Measurements from ENCODE around the gene WDR91. TPM values are rescaled to one million over a fixed set of nuclear protein-coding genes. Genes with fewer than 3 reads are reported as not detected.

The WDR91 gene
- total RNA-seq, 5 donors from 2014 or later (not counting 1 experiment from before 2014, with no cell fraction given): 28.1 to 41.2 (median 37.6) TPM

DNA sequence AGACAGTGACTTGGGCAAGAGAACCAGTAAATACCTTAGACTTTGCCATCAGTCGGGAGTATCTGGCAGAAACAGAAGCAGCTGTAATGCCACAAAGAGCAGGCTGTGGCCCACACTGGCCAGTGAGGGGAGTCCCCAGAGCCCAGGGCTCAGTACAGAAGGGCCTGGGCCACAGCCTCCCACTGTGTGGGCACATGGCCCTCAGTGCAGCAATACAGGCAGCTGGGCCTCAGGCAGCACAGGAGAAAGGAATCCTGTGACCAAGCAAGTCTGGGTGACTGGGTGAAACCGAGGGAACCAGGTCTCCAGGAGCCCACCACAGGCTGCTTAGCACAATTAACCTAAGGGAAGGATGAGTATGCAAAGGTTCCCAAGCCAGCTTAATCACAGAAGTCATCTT, 14.0 kb downstream of the WDR91 start:
- CTCF ChIA-PET: no interaction called here
- Mint-ChIP-seq H3K4me3 (no peak overlapping the region), H3K27me3 (no peaks in the 10 kb centered on the region), H3K4me1 (peaks cover 3 to 13% (median 7%) of the 10 kb centered on the region in 3 donors), H3K9me3 (no peaks in the 10 kb centered on the region), H3K36me3 (peaks cover 82% of the 10 kb centered on the region), H3K27ac (no peak overlapping the region)
- H3K9me3 ChIP-seq: no peaks in the 10 kb centered on the region
- DNase-seq (no peak), ATAC-seq (replicated peaks in 1 of 4) (no peak)
- H3K27me3 ChIP-seq (replicated peaks in 1 of 2; ENCODE audit: control insufficient read depth in 2 of 2, extremely low read depth in 1 of 2, insufficient read depth in 2 of 2, low read length in 1 of 2): no peaks in the 10 kb centered on the region
- 100% methylated on average over 2 of the region's 2 CpGs for WGBS (ENCODE audit: insufficient coverage)
- POLR2A ChIA-PET: no interaction called here
- H3K36me3 ChIP-seq (ENCODE audit: control insufficient read depth in 2 of 2, extremely low read depth in 1 of 2, insufficient read depth in 1 of 2, low read length in 1 of 2): peaks cover 12 to 80% of the 10 kb centered on the region in 2 donors
- no peak overlapping the region for H3K27ac ChIP-seq (ENCODE audit: low read length)
- H3K4me3 ChIP-seq (ENCODE audit: control insufficient read depth in 1 of 2, extremely low read depth in 1 of 2, low read length in 1 of 2): no peak overlapping the region
- no peaks in the 10 kb centered on the region for H3K4me1 ChIP-seq (ENCODE audit: control insufficient read depth in 1 of 2, extremely low read depth in 1 of 2, insufficient read depth in 2 of 2, low read length in 2 of 2)

DNA sequence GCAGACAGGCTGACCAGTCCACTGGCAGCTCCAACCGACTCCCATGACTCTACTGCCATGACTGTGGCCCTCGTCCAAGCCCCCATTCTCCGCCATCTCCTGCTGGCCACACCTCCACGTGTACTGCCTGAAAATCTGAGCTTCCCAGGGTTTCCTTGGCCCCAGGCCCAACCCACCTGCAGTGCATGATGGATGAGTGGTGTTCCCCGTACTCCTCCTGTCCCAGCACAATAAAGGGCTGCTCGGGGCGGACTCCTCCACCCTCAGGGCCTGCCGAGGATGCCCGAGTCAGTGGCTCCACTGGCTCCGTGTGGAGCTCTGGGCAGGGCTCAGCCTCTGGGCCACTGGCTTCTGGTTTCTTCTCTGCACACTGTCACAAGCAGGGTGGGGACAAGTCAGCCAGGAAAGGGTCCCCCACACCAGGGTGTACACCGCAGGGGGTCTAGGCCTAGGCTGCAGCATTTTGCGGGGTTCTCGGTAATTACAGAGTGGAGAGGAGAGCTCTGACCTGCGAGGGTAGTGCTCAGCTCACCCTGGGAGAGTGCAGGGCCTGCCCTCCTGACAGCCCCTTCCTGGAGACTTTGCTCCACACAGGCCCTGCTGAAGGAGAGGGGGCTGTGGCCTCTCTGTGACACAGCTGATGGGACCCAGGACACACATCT, 15.2 kb downstream of the WDR91 start:
- ChIA-PET POLR2A (no interaction called here), CTCF (interaction anchor here in 1 of 2 donors (1.0 kb wide), 1 partner anchor 16 kb away, joined by 3 read pairs; no protein-coding TSS in a partner anchor)
- Histone ChIP-seq H3K9me3 (no peaks in the 10 kb centered on the region), H3K4me1 (ENCODE audit: control insufficient read depth in 1 of 2, extremely low read depth in 1 of 2, insufficient read depth in 2 of 2, low read length in 2 of 2) (no peaks in the 10 kb centered on the region), H3K27ac (ENCODE audit: low read length) (no peak overlapping the region), H3K36me3 (ENCODE audit: control insufficient read depth in 2 of 2, extremely low read depth in 1 of 2, insufficient read depth in 1 of 2, low read length in 1 of 2) (peaks cover 12 to 77% of the 10 kb centered on the region in 2 donors), H3K27me3 (replicated peaks in 1 of 2; ENCODE audit: control insufficient read depth in 2 of 2, extremely low read depth in 1 of 2, insufficient read depth in 2 of 2, low read length in 1 of 2) (no peaks in the 10 kb centered on the region), H3K4me3 (ENCODE audit: control insufficient read depth in 1 of 2, extremely low read depth in 1 of 2, low read length in 1 of 2) (no peak overlapping the region)
- H3K27me3 Mint-ChIP-seq: no peaks in the 10 kb centered on the region
- no peak overlapping the region for H3K27ac Mint-ChIP-seq
- H3K36me3 Mint-ChIP-seq: peaks cover 79% of the 10 kb centered on the region
- peaks cover 0 to 5% (median 2%) of the 10 kb centered on the region in 3 donors for H3K4me1 Mint-ChIP-seq
- no peak for DNase-seq
- ATAC-seq (replicated peaks in 1 of 4): no peak
- H3K9me3 Mint-ChIP-seq: no peaks in the 10 kb centered on the region
- H3K4me3 Mint-ChIP-seq: no peak overlapping the region
- 95% methylated on average over 11 of the region's 14 CpGs for WGBS (ENCODE audit: insufficient coverage)

DNA sequence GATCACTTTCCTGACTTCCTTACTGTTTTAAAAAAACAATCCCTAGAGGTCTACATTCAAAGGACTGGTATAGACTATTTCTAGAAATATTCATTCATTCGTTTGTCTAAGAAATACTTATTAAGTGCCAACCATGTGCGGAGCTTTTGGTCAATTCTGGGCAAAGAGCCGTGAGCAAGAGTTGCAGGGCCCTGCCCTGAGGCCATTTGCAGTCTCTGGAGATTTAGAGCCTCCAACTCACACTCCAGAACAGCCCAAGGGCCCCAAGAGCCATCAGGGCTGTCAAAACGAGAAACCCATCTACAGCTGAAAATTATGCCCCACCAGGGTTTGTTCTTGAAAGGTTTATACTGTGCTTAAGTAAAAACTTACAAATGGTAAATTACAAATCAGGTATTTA, 16.2 kb downstream of the WDR91 start:
- Mint-ChIP-seq H3K4me1 (peaks cover 0 to 2% (median 0%) of the 10 kb centered on the region in 3 donors), H3K9me3 (no peaks in the 10 kb centered on the region), H3K36me3 (peaks cover 79% of the 10 kb centered on the region), H3K4me3 (no peak overlapping the region), H3K27me3 (no peaks in the 10 kb centered on the region), H3K27ac (no peak overlapping the region)
- H3K36me3 ChIP-seq (ENCODE audit: control insufficient read depth in 2 of 2, extremely low read depth in 1 of 2, insufficient read depth in 1 of 2, low read length in 1 of 2): peaks cover 12 to 73% of the 10 kb centered on the region in 2 donors
- H3K4me3 ChIP-seq (ENCODE audit: control insufficient read depth in 1 of 2, extremely low read depth in 1 of 2, low read length in 1 of 2): no peak overlapping the region
- no peaks in the 10 kb centered on the region for H3K9me3 ChIP-seq
- CTCF ChIA-PET: interaction anchor here in 1 of 2 donors (1.0 kb wide), 1 partner anchor 15 kb away, joined by 3 read pairs; no protein-coding TSS in a partner anchor
- POLR2A ChIA-PET: no interaction called here
- DNase-seq (no peak), ATAC-seq (replicated peaks in 1 of 4) (no peak)
- H3K27ac ChIP-seq (ENCODE audit: low read length): no peak overlapping the region
- H3K27me3 ChIP-seq (replicated peaks in 1 of 2; ENCODE audit: control insufficient read depth in 2 of 2, extremely low read depth in 1 of 2, insufficient read depth in 2 of 2, low read length in 1 of 2): no peaks in the 10 kb centered on the region
- WGBS (ENCODE audit: insufficient coverage): 100% methylated on average over 2 of the region's 4 CpGs
- H3K4me1 ChIP-seq (ENCODE audit: control insufficient read depth in 1 of 2, extremely low read depth in 1 of 2, insufficient read depth in 2 of 2, low read length in 2 of 2): no peaks in the 10 kb centered on the region

DNA sequence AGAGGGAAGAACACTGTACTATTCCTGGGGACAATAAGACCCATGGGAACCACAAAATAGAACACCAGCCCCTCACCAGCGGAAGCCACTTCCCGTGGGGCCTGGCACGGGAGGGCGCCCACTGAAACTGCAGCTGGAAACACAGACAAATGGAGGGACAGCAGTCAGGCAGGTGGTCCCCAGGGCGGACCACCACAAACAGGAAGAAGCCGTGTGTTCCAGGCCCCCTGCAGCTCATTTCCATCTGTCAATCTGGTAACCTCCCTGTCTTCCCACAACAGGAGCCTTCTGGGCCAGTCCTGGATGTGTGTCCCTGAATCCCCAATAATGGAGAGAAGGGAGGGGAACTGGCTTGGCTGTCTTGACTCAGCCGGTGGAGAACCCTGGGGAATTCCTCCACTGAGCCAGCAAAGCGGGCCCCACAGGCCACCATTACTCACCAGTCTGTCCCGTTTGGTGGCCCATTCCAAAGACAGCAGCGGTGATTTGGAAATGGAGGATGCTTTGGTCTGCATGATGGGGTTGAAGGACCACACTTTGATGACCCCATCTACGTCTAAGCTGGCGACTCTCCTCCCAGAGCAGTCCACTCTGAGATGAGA, 16.7 kb downstream of the WDR91 start:
- POLR2A ChIA-PET: no interaction called here
- Histone ChIP-seq H3K36me3 (ENCODE audit: control insufficient read depth in 2 of 2, extremely low read depth in 1 of 2, insufficient read depth in 1 of 2, low read length in 1 of 2) (peaks cover 12 to 72% of the 10 kb centered on the region in 2 donors), H3K4me1 (ENCODE audit: control insufficient read depth in 1 of 2, extremely low read depth in 1 of 2, insufficient read depth in 2 of 2, low read length in 2 of 2) (no peaks in the 10 kb centered on the region)

DNA sequence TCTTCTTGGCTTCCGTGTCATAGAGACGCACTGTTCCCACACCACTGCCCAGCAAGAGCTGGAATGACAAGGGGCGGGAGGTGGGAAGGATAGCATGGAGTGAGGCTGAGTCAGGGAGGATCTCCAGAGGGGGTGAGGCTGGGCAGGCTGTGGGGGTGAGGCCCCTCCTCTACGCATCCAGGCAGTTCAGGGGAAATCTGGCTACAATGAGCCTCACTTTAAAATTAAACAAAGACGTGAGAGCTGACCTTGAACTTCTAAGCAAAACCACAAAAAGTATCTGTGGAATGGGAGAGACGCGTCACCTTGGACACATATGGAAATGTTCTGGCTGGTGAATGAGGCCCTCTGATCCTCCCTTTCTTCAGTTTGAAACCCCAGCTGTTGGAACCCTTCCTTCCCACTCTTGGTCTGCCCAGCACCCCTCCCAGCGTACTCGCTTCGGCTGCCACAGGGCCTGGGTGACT, 17.7 kb downstream of the WDR91 start:
- peaks cover 83% of the 10 kb centered on the region for H3K36me3 Mint-ChIP-seq
- H3K4me1 Mint-ChIP-seq: no peaks in the 10 kb centered on the region
- H3K4me3 ChIP-seq (ENCODE audit: control insufficient read depth in 1 of 2, extremely low read depth in 1 of 2, low read length in 1 of 2): no peak overlapping the region
- no peaks in the 10 kb centered on the region for H3K9me3 Mint-ChIP-seq
- no peaks in the 10 kb centered on the region for H3K9me3 ChIP-seq
- no peak overlapping the region for H3K27ac ChIP-seq (ENCODE audit: low read length)
- H3K27me3 Mint-ChIP-seq: no peaks in the 10 kb centered on the region
- peaks cover 12 to 70% of the 10 kb centered on the region in 2 donors for H3K36me3 ChIP-seq (ENCODE audit: control insufficient read depth in 2 of 2, extremely low read depth in 1 of 2, insufficient read depth in 1 of 2, low read length in 1 of 2)
- ChIA-PET POLR2A (no interaction called here), CTCF (interaction anchor here in 1 of 2 donors (0.6 kb wide), 1 partner anchor 1053 kb away, joined by 5 read pairs; no protein-coding TSS in a partner anchor)
- no peak overlapping the region for H3K4me3 Mint-ChIP-seq
- ATAC-seq (replicated peaks in 1 of 4) (no peak), DNase-seq (no peak)
- no peaks in the 10 kb centered on the region for H3K27me3 ChIP-seq (replicated peaks in 1 of 2; ENCODE audit: control insufficient read depth in 2 of 2, extremely low read depth in 1 of 2, insufficient read depth in 2 of 2, low read length in 1 of 2)
- WGBS (ENCODE audit: insufficient coverage): 95% methylated on average over 6 of the region's 10 CpGs
- no peak overlapping the region for H3K27ac Mint-ChIP-seq
- no peaks in the 10 kb centered on the region for H3K4me1 ChIP-seq (ENCODE audit: control insufficient read depth in 1 of 2, extremely low read depth in 1 of 2, insufficient read depth in 2 of 2, low read length in 2 of 2)

More for the DNA sequence above, 16.7 kb downstream of the WDR91 start:
- ATAC-seq (replicated peaks in 1 of 4) (no peak), DNase-seq (no peak)
- H3K27ac Mint-ChIP-seq: no peak overlapping the region
- H3K4me1 Mint-ChIP-seq: peaks cover 0 to 2% (median 0%) of the 10 kb centered on the region in 3 donors
- no peaks in the 10 kb centered on the region for H3K27me3 Mint-ChIP-seq
- Histone ChIP-seq H3K27ac (ENCODE audit: low read length) (no peak overlapping the region), H3K27me3 (replicated peaks in 1 of 2; ENCODE audit: control insufficient read depth in 2 of 2, extremely low read depth in 1 of 2, insufficient read depth in 2 of 2, low read length in 1 of 2) (no peaks in the 10 kb centered on the region), H3K9me3 (no peaks in the 10 kb centered on the region), H3K4me3 (ENCODE audit: control insufficient read depth in 1 of 2, extremely low read depth in 1 of 2, low read length in 1 of 2) (no peak overlapping the region)
- 88% methylated on average over 4 of the region's 12 CpGs for WGBS (ENCODE audit: insufficient coverage)
- no peaks in the 10 kb centered on the region for H3K9me3 Mint-ChIP-seq
- CTCF ChIA-PET: interaction anchor here in 1 of 2 donors (0.6 kb wide), 1 partner anchor 1052 kb away, joined by 5 read pairs; no protein-coding TSS in a partner anchor
- H3K36me3 Mint-ChIP-seq: peaks cover 82% of the 10 kb centered on the region
- H3K4me3 Mint-ChIP-seq: no peak overlapping the region

DNA sequence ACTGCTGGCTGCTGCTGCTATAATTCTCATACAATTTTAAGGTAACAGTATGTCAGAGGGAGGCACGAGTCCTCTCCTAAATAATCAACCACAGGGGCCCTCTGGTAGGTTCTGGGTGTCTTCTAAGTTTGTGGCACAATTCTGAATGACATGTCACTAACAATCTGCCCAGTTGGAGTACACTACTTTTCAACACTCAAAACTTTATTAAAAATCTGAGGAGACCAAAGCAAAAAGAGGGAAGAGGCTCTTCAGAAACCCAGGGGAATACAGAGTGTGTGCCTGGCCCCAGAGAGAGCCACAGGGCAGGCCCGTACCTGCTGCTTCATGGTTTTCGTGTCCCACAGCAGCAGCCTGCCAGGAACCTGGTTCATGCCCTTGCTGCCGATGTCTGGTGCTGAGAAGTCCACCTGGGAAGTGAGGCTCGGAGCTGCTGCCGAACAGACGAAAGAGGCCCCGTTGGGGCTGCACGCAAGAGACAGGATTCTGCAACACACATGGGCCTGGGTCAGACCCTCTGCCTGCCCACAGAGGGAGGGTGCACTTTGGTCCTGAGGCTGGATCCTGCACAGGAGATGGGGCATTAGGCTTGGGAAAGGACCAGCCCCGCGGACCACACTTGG, 18.3 kb downstream of the WDR91 start:
- Histone ChIP-seq H3K27ac (ENCODE audit: low read length) (no peak overlapping the region), H3K27me3 (replicated peaks in 1 of 2; ENCODE audit: control insufficient read depth in 2 of 2, extremely low read depth in 1 of 2, insufficient read depth in 2 of 2, low read length in 1 of 2) (no peaks in the 10 kb centered on the region), H3K9me3 (no peaks in the 10 kb centered on the region), H3K4me1 (ENCODE audit: control insufficient read depth in 1 of 2, extremely low read depth in 1 of 2, insufficient read depth in 2 of 2, low read length in 2 of 2) (no peaks in the 10 kb centered on the region), H3K4me3 (ENCODE audit: control insufficient read depth in 1 of 2, extremely low read depth in 1 of 2, low read length in 1 of 2) (no peak overlapping the region), H3K36me3 (ENCODE audit: control insufficient read depth in 2 of 2, extremely low read depth in 1 of 2, insufficient read depth in 1 of 2, low read length in 1 of 2) (peaks cover 12 to 70% of the 10 kb centered on the region in 2 donors)
- Mint-ChIP-seq H3K4me1 (no peaks in the 10 kb centered on the region), H3K4me3 (no peak overlapping the region), H3K36me3 (peaks cover 83% of the 10 kb centered on the region), H3K27me3 (no peaks in the 10 kb centered on the region), H3K27ac (no peak overlapping the region), H3K9me3 (no peaks in the 10 kb centered on the region)
- ATAC-seq (replicated peaks in 1 of 4) (no peak), DNase-seq (no peak)
- ChIA-PET POLR2A (no interaction called here), CTCF (no interaction called here)
- 97% methylated on average over 5 of the region's 11 CpGs for WGBS (ENCODE audit: insufficient coverage)

Measured in T-cell (primary cell).